Duodenal mucosa (tissue), 2 donors: ENCODE results near the gene MRPL43.
A peak's percentile ranks its signal among the peaks of the same experiment; 100 is the strongest.

Experiments used
- H3K27ac ChIP-seq: one replicate; pipeline ENCODE4 v1.7.0; 2013; ENCODE audit warnings: low read depth, low read length
- H3K27me3 ChIP-seq, 2 donors: one replicate each; pipeline ENCODE4 v1.7.0; 2013; ENCODE audit warnings: low read length in 2 of 2, control low read depth in 1 of 2; ENCODE audit not compliant: insufficient read depth in 2 of 2, control insufficient read depth in 1 of 2
- H3K36me3 ChIP-seq, 2 donors: one replicate each; pipeline ENCODE4 v1.7.0; 2013; ENCODE audit warnings: low read length in 2 of 2, control low read depth in 1 of 2; ENCODE audit not compliant: insufficient read depth in 2 of 2, control insufficient read depth in 1 of 2
- H3K4me1 ChIP-seq, 2 donors: one replicate each; pipeline ENCODE4 v1.7.0; 2013; ENCODE audit warnings: low read length in 2 of 2, control low read depth in 1 of 2; ENCODE audit not compliant: insufficient read depth in 2 of 2, control insufficient read depth in 1 of 2
- H3K4me3 ChIP-seq, 2 donors: one replicate each; pipeline ENCODE4 v1.7.0; 2013; ENCODE audit warnings: low read length in 2 of 2, low read depth in 1 of 2
- H3K9ac ChIP-seq, 2 donors: one replicate each; pipeline ENCODE4 v1.7.0; 2013; ENCODE audit warnings: low read length in 2 of 2, low read depth in 1 of 2
- H3K9me3 ChIP-seq, 2 donors: one replicate each; pipeline ENCODE4 v1.7.0; 2013; ENCODE audit warnings: low read length in 2 of 2, control low read depth in 1 of 2; ENCODE audit not compliant: control insufficient read depth in 1 of 2

Gene MRPL43

DNA sequence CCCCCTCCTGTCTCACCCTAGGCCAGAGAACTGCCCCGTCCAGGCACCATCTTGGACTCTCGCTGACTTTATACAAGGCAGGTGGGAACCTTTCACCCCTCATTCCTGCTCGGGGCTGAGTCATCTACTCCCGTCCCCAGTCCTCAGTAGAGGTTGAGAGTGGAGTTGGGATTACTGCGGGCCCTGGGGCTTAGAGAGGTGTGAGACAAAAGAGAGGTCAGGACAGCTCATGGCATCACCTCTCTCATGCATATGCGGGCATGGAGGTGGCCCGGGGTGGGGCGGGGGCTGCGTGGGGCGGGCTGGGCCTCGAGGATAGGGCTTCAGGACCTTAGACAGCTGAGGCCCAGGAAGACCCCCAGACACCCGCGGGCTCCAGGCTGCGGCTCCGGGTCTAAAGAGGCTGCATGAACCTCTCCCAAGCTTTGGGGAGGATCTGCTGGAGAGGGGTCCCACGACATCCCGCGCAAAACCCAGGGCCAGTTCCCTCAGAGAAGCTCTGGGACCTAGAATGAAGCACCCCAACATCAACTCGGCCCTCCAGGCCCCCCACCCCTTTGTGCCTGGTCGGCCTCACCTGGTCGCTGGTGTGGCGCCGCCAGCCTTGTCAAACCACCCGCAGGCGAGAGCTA, 43.3 kb upstream of the MRPL43 start:
- peak overlapping the region; percentile 69 to 84 for H3K4me3 ChIP-seq
- H3K9me3 ChIP-seq: no peaks in the 10 kb centered on the region
- no peak overlapping the region for H3K27ac ChIP-seq

GRCh38 chr10:101029520-101030295, 42.4 kb upstream of the MRPL43 start:
- peaks cover 0 to 2% of the 10 kb centered on the region in 2 donors for H3K36me3 ChIP-seq
- H3K9me3 ChIP-seq: no peaks in the 10 kb centered on the region
- peaks cover 0 to 2% of the 10 kb centered on the region in 2 donors for H3K27me3 ChIP-seq
- no peak overlapping the region for H3K4me3 ChIP-seq
- H3K9ac ChIP-seq: peak overlapping the region in 1 of 2 donors; percentile 21
- peaks cover 13 to 32% of the 10 kb centered on the region in 2 donors for H3K4me1 ChIP-seq
- no peak overlapping the region for H3K27ac ChIP-seq

More for the DNA sequence above, 43.3 kb upstream of the MRPL43 start:
- Histone ChIP-seq H3K9ac (peak overlapping the region; percentile 44 to 81), H3K36me3 (peaks cover 9 to 11% of the 10 kb centered on the region in 2 donors), H3K4me1 (peaks cover 21 to 41% of the 10 kb centered on the region in 2 donors), H3K27me3 (peaks cover 0 to 2% of the 10 kb centered on the region in 2 donors)

DNA sequence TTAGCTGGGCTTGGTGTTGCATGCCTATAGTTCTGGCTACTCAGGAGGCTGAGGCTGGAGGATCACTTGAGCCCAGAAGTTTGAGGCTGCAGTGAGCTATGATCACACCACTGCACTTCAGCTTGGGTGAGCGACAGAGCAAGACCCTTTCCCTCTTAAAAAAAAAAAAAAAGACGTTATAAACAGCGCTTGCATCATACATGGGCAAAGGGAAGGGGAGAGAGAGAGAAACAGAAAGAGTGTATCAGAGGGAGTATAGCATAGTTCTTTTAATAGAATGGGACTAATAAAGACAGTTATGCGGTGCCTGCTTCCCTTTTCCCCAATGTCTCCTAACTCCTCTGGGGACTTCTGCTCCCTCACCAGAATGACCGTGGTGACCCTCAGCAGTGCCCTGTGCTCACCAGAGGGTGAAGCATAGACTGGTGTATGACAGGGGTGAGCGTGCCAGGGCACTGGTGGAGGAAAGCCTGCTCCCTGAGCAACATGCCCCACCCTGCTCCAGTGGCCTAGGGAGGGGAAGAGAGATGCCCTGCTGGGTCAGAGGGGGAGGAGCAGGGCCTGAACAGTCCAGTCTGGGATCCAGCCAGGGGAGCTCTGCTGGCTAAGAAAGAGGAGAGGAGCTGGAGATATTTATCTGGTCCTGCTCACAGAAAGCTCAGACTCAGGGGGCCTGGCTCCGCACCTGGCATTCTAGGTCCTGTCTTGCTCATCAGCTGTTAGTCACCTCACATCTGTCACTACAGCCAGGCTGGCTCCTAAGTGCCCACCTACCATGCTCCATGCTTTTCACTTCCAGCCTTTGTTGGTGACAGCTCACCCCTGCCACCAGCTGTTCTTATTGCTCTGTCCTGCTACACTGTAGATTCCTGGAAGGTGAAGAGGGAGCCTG, 41.4 kb upstream of the MRPL43 start:
- Histone ChIP-seq H3K27me3 (peaks cover 0 to 2% of the 10 kb centered on the region in 2 donors), H3K9ac (no peak overlapping the region), H3K4me3 (no peak overlapping the region), H3K9me3 (no peaks in the 10 kb centered on the region), H3K4me1 (peaks cover 10 to 29% of the 10 kb centered on the region in 2 donors), H3K36me3 (no peaks in the 10 kb centered on the region), H3K27ac (no peak overlapping the region)

GRCh38 chr10:101027106-101027720, 39.9 kb upstream of the MRPL43 start:
- Histone ChIP-seq H3K36me3 (no peaks in the 10 kb centered on the region), H3K9ac (no peak overlapping the region), H3K4me1 (peaks cover 0 to 16% of the 10 kb centered on the region in 2 donors), H3K9me3 (no peaks in the 10 kb centered on the region), H3K4me3 (no peak overlapping the region), H3K27me3 (peaks cover 0 to 2% of the 10 kb centered on the region in 2 donors), H3K27ac (no peak overlapping the region)

GRCh38 chr10:101022967-101023705, 35.8 kb upstream of the MRPL43 start:
- no peak overlapping the region for H3K27ac ChIP-seq
- H3K9ac ChIP-seq: no peak overlapping the region
- H3K27me3 ChIP-seq: peaks cover 0 to 5% of the 10 kb centered on the region in 2 donors
- H3K4me1 ChIP-seq: peaks cover 0 to 9% of the 10 kb centered on the region in 2 donors
- H3K36me3 ChIP-seq: no peaks in the 10 kb centered on the region
- no peaks in the 10 kb centered on the region for H3K9me3 ChIP-seq
- no peak overlapping the region for H3K4me3 ChIP-seq

DNA sequence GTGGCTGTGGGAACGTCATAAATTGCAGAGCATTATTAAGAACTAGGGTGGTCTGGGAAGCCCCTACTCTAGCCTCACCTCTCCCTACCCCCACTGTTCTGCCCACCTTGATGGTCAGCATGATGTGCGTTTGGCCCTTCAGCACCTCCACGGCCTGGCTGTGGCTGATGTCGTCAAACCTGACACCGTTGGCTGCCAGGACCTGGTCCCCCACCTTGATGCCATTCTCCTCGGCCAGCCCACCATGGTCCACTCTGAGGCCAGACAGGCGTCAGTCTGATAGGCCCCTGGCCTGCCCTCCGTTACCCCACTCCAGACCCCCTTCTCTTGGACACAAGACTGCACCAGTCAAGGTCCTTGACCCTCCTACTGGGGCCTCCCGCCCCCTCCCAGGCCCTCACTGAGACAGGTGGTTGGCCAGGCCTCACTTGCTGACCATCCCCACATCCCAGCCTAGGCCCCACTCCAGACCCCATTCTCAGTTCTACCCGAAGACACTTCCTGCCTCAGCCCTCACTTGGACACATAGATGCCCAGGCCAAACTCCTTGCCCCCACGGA, 34.5 kb upstream of the MRPL43 start:
- no peaks in the 10 kb centered on the region for H3K36me3 ChIP-seq
- H3K27me3 ChIP-seq: peaks cover 4 to 5% of the 10 kb centered on the region in 2 donors
- no peak overlapping the region for H3K9ac ChIP-seq
- no peak overlapping the region for H3K4me3 ChIP-seq
- H3K4me1 ChIP-seq: peaks cover 0 to 9% of the 10 kb centered on the region in 2 donors
- H3K9me3 ChIP-seq: no peaks in the 10 kb centered on the region
- H3K27ac ChIP-seq: no peak overlapping the region

DNA sequence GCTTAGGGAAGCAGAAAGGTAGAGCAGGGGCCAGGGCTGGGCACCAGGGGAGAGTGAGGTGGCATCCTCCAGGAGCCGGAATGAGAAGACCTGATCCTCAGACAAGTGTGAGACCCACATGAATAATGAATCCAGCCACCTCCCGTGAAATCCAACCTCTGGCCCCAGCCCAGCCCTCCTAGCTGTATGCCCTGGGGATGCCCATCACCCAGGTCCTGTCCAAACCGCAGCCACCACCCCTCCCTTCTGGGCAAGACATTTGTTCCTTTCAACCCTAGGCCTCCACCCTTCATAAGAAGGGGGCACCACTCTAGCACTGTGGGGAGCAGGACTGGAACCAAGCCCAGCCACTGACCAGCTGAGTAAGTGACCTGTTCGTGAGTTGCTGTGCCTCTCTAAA, 33.9 kb upstream of the MRPL43 start:
- Histone ChIP-seq H3K9me3 (no peaks in the 10 kb centered on the region), H3K27ac (no peak overlapping the region), H3K4me3 (no peak overlapping the region), H3K27me3 (peaks cover 4 to 9% of the 10 kb centered on the region in 2 donors), H3K4me1 (peaks cover 0 to 9% of the 10 kb centered on the region in 2 donors), H3K36me3 (no peaks in the 10 kb centered on the region), H3K9ac (no peak overlapping the region)

- H3K27me3 ChIP-seq: peaks cover 4 to 14% of the 10 kb centered on the region in 2 donors
- peaks cover 0 to 9% of the 10 kb centered on the region in 2 donors for H3K4me1 ChIP-seq
- H3K9me3 ChIP-seq: no peaks in the 10 kb centered on the region
- no peak overlapping the region for H3K27ac ChIP-seq
- H3K36me3 ChIP-seq: no peaks in the 10 kb centered on the region
- no peak overlapping the region for H3K9ac ChIP-seq
- no peak overlapping the region for H3K4me3 ChIP-seq
Measured at GRCh38 chr10:101020427-101021075, 33.3 kb upstream of the MRPL43 start.

DNA sequence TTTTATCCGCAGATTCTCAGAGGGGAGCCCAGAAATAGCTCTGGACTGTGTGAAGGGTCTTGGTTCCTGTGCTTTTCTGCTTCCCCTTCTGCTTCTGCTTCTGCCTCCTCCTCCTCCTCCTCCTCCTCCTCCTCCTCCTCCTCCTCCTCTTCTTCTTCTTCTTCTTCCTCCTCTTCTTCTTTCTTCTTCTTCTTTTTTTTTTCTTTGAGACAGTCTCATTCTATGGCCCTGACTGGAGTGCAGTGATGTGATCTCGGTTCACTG, 32.1 kb upstream of the MRPL43 start:
- Histone ChIP-seq H3K4me1 (peaks cover 0 to 9% of the 10 kb centered on the region in 2 donors), H3K9ac (no peak overlapping the region), H3K9me3 (no peaks in the 10 kb centered on the region), H3K27me3 (peaks cover 4 to 14% of the 10 kb centered on the region in 2 donors), H3K27ac (no peak overlapping the region), H3K4me3 (no peak overlapping the region), H3K36me3 (no peaks in the 10 kb centered on the region)
